GM19193 (cell line): ENCODE measurements around the gene PFKFB2.

ENCODE experiments used
- POLR2A ChIP-seq: IDR thresholded peaks from 4 replicates; pipeline ENCODE4 v1.6.1; 2011; ENCODE audit not compliant: insufficient read depth, insufficient read length; ENCODE audit errors: extremely low read depth

Gene PFKFB2

GRCh38 chr1:207112616-207113296, 59.7 kb downstream of the PFKFB2 start:
- no peak for TF ChIP-seq POLR2A

- TF ChIP-seq POLR2A, result no peak
These were observed 62.2 kb downstream of the PFKFB2 start for GRCh38 chr1:207115269-207115668.

GRCh38 chr1:207124389-207124788, 71.3 kb downstream of the PFKFB2 start:
- no peak for TF ChIP-seq POLR2A

- no peak for TF ChIP-seq POLR2A
These were observed 75.4 kb downstream of the PFKFB2 start for GRCh38 chr1:207128336-207128921.

- no peak for TF ChIP-seq POLR2A
These were observed 76.0 kb downstream of the PFKFB2 start for GRCh38 chr1:207129053-207129452.
